GM12878 (cell line): ENCODE data around the gene KLF6. TPM values are rescaled to one million over a fixed set of nuclear protein-coding genes. Genes with fewer than 3 reads are reported as not detected.

ENCODE experiments used
- ATAC-seq: fragments of 200-7000 bp; cut with Tn5 transposase; 3 replicates; pipeline ENCODE4 v1.9.1; 2020; ENCODE audit warnings: mild to moderate bottlenecking, moderate library complexity
- BruUV-seq: library from RNA; stranded (reverse); fragments of 400-500 nt; replicated peaks from 2 replicates; lab custom pipeline; 2021; lab: Mats Ljungman, UMichigan
- CTCF ChIA-PET: fragments of 300-600 bp; sonication (Branson Sonifier 250); formaldehyde crosslinking; extraction: SDS; loops from one replicate; lab custom pipeline; 2021; ENCODE audit warnings: inconsistent platforms; lab: Yijun Ruan, JAX
- POLR2A ChIA-PET: fragments of 350-600 bp; formaldehyde crosslinking; extraction: SDS; loops from one replicate; lab custom pipeline; 2021; ENCODE audit warnings: inconsistent platforms; lab: Charles Lee
- RAD21 ChIA-PET: fragments of 300-600 bp; sonication (Branson Sonifier 250); formaldehyde crosslinking; loops from one replicate; lab custom pipeline; 2023; ENCODE audit warnings: antibody characterized with exemption; ENCODE audit not compliant: unreplicated experiment; lab: Charles Lee
- SMC1A ChIA-PET: fragments of 300-600 bp; sonication (Branson Sonifier 250); formaldehyde crosslinking; loops from one replicate; lab custom pipeline; 2023; ENCODE audit not compliant: unreplicated experiment, uncharacterized antibody; lab: Charles Lee
- DNase-seq: peaks from one replicate; pipeline ENCODE4 v3.0.0-alpha.2; 2011; ENCODE audit warnings: low read depth, low spot score
- FAIRE-seq: peaks from 3 replicates; lab custom pipeline; 2011; peaks lifted over from hg19 to GRCh38; lab: Jason Lieb, UNC
- H2AFZ ChIP-seq: 2 replicates; pipeline ENCODE4 v1.6.0; 2011; ENCODE audit warnings: low read depth, low read length, control low read depth; ENCODE audit not compliant: control insufficient read depth
- H3K27ac ChIP-seq: 2 replicates; pipeline ENCODE4 v1.5.1; 2011; ENCODE audit warnings: control low read depth; ENCODE audit not compliant: control insufficient read depth, insufficient read depth
- H3K27me3 ChIP-seq, 2 experiments: replicated peaks in 1 of 2; 2 replicates each; pipeline versions ENCODE4 v1.6.0 to v1.6.1; 2011; ENCODE audit warnings: low read length in 1 of 2; ENCODE audit not compliant: control insufficient read depth in 2 of 2, insufficient read depth in 2 of 2
- H3K36me3 ChIP-seq, 2 experiments: 2 replicates each; pipeline ENCODE4 v1.5.1; 2011; ENCODE audit warnings: low read length in 1 of 2; ENCODE audit not compliant: control insufficient read depth in 2 of 2, insufficient read depth in 2 of 2
- H3K4me1 ChIP-seq: 2 replicates; pipeline ENCODE4 v1.6.1; 2011; ENCODE audit warnings: mild to moderate bottlenecking, low read length, moderate library complexity, mixed read lengths; ENCODE audit not compliant: control insufficient read depth, insufficient read depth
- H3K4me2 ChIP-seq: 2 replicates; pipeline ENCODE4 v1.6.0; 2011; ENCODE audit warnings: control low read depth; ENCODE audit not compliant: control insufficient read depth, insufficient read depth
- H3K4me3 ChIP-seq: fragments of 200-600 bp; sonication (generic); 2 replicates; pipeline ENCODE4 v1.5.1; 2016
- H3K79me2 ChIP-seq: 2 replicates; pipeline ENCODE4 v1.6.0; 2011; ENCODE audit warnings: low read length; ENCODE audit not compliant: control insufficient read depth, insufficient read depth
- H3K9ac ChIP-seq: 2 replicates; pipeline ENCODE4 v1.8.0; 2011; ENCODE audit warnings: low read length, control low read depth, mixed read lengths; ENCODE audit not compliant: control insufficient read depth, insufficient read depth
- H3K9me3 ChIP-seq: replicated peaks from 3 replicates; pipeline ENCODE4 v1.5.1; 2011; ENCODE audit warnings: mild to moderate bottlenecking, low read length; ENCODE audit not compliant: control insufficient read depth, insufficient read depth
- H4K20me1 ChIP-seq: 2 replicates; pipeline ENCODE4 v1.6.0; 2011; ENCODE audit not compliant: control insufficient read depth, insufficient read depth
- BACH1 ChIP-seq: fragments of 450-650 bp; IDR thresholded peaks from 2 replicates; pipeline ENCODE4 v1.6.1; 2017; ENCODE audit warnings: mild to moderate bottlenecking, borderline replicate concordance
- CHD4 ChIP-seq: fragments of 200-600 bp; sonication (generic); IDR thresholded peaks from 2 replicates; pipeline ENCODE4 v1.6.1; 2016; ENCODE audit warnings: mild to moderate bottlenecking
- EP300 ChIP-seq, 2 experiments: fragments of 150-350 bp in 1 of 2; IDR thresholded peaks; 2 replicates each; pipeline ENCODE4 v1.6.1; 2011 to 2012; ENCODE audit warnings: low read depth in 2 of 2, low read length in 2 of 2, borderline replicate concordance in 1 of 2, improper control_type of control experiment in 1 of 2, inconsistent platforms in 1 of 2; ENCODE audit not compliant: control insufficient read depth in 1 of 2
- NRF1 ChIP-seq: conservative IDR thresholded peaks from 2 replicates; pipeline ENCODE4 v1.6.1; 2011; ENCODE audit warnings: mild to moderate bottlenecking, low read depth, low read length, improper control_type of control experiment
- POLR2A ChIP-seq: IDR thresholded peaks from 2 replicates; pipeline ENCODE4 v1.6.1; 2011; ENCODE audit warnings: low read depth, mild to moderate bottlenecking, low read length
- RFX5 ChIP-seq: IDR thresholded peaks from 2 replicates; pipeline ENCODE4 v1.6.1; 2011; ENCODE audit warnings: low read depth, low read length, improper control_type of control experiment
- SMAD5 ChIP-seq: IDR thresholded peaks from 2 replicates; pipeline ENCODE4 v1.6.1; 2016; ENCODE audit warnings: antibody characterized with exemption, low read depth
- TBL1XR1 ChIP-seq: IDR thresholded peaks from 2 replicates; pipeline ENCODE4 v1.6.1; 2012; ENCODE audit warnings: low read depth, low read length, improper control_type of control experiment
- WGBS: methylation state at CpG from one replicate; pipeline ENCODE4 v1.1.6; 2016; ENCODE audit warnings: low lambda C conversion rate; ENCODE audit not compliant: insufficient replicate concordance, insufficient coverage; ENCODE audit errors: missing lambda C conversion rate; 5-methylcytosine and 5-hydroxymethylcytosine counted together
- in situ Hi-C: fragments of 300-500 bp; cut with MboI; formaldehyde crosslinking; loops from 9 replicates; pipeline ENCODE4 v1.14.3; 2018; ENCODE audit warnings: mixed read lengths
- intact Hi-C: fragments of 100-400 bp; cut with micrococcal nuclease; formaldehyde crosslinking; loops from one replicate; pipeline ENCODE4 v1.14.2; 2022; ENCODE audit not compliant: unreplicated experiment
- polyA plus RNA-seq, 11 experiments: library from polyadenylated mRNA; depleted of rRNA in 4 of 11; unstranded in 6 of 11; stranded (reverse) in 5 of 11; fragments of >200 nt; fragmentation: Nextera tagmentation in 4 of 11; fragmentation: Illumina TruSeq in 1 of 11; extraction: Ambion mirVana in 4 of 11; extraction: Trizol in 1 of 11; gene quantifications; 1 replicate in 1 of 11; 2 replicates in 10 of 11; pipeline versions ENCODE4 v1.2.1 to v1.2.3, GENCODE V29; 2011 to 2016; ENCODE audit warnings: inconsistent platforms in 2 of 11, missing spikeins in 2 of 11, low read depth in 1 of 11
- total RNA-seq, 4 experiments: library from RNA; depleted of rRNA in 3 of 4; stranded (reverse); fragments of >200 nt in 3 of 4; fragmentation: Illumina TruSeq in 1 of 4; extraction: Trizol in 1 of 4; gene quantifications; 2 replicates each; pipeline versions ENCODE4 v1.2.1 to v1.2.3, GENCODE V29; 2013 to 2021
- TF ChIP-seq, protein P1 (sequence below): IDR thresholded peaks from 2 replicates; pipeline ENCODE4 v1.6.1; 2011; ENCODE audit warnings: borderline replicate concordance, low read depth, mild to moderate bottlenecking, moderate library complexity, low read length; ENCODE audit not compliant: insufficient read depth, poor library complexity, severe bottlenecking
- TF ChIP-seq, protein P2 (sequence below): fragments of 450-650 bp; IDR thresholded peaks from 2 replicates; pipeline ENCODE4 v1.6.1; 2017; ENCODE audit warnings: mild to moderate bottlenecking
- TF ChIP-seq, protein P3 (sequence below): IDR thresholded peaks from 2 replicates; pipeline ENCODE4 v1.6.1; 2011; ENCODE audit warnings: low read depth, mild to moderate bottlenecking, low read length, moderate library complexity, borderline replicate concordance; ENCODE audit errors: extremely low read depth

The KLF6 gene
- total and polyA plus RNA-seq, 10 of the 15 experiments (the other 5 are each of a cell fraction or from before 2014, with no cell fraction given), result 7.4 to 54.1 (median 23.5) TPM

DNA sequence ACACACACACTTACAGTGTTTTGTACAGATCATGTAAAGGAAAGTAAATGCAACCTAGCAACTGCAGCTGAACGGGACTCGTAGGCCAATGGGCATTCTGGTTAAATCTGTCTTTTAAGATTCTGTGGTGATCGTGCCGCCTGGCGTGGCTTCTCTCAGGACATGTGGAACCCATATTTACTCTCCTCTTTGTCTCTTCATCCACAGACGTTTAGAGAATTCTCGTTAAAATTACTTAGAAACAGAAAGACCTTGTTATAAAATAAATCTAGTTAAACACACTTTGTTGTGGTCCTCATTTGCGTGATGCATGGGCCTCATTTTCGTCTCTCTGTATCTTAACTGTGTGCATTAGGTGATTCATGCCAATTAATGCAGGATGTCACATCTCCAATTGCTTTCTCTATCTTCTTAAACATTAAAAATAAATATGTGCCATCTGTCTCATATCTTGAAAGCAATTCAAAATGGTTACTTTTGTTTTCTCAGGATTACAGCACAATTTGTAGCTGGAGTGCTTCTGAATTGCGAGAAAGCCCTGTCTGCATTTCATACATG, 11.5 kb downstream of the KLF6 start:
- no peaks in the 10 kb centered on the region for H3K9me3 ChIP-seq
- no peak for FAIRE-seq
- no peak for ATAC-seq
- no peak overlapping the region for H2AFZ ChIP-seq
- H4K20me1 ChIP-seq, result no peaks in the 10 kb centered on the region
- RAD21 ChIA-PET, result no interaction called here
- TF ChIP-seq, protein P1, sequence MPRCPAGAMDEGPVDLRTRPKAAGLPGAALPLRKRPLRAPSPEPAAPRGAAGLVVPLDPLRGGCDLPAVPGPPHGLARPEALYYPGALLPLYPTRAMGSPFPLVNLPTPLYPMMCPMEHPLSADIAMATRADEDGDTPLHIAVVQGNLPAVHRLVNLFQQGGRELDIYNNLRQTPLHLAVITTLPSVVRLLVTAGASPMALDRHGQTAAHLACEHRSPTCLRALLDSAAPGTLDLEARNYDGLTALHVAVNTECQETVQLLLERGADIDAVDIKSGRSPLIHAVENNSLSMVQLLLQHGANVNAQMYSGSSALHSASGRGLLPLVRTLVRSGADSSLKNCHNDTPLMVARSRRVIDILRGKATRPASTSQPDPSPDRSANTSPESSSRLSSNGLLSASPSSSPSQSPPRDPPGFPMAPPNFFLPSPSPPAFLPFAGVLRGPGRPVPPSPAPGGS, result no peak
- TF ChIP-seq BACH1, result no peak
- TF ChIP-seq, protein P2, sequence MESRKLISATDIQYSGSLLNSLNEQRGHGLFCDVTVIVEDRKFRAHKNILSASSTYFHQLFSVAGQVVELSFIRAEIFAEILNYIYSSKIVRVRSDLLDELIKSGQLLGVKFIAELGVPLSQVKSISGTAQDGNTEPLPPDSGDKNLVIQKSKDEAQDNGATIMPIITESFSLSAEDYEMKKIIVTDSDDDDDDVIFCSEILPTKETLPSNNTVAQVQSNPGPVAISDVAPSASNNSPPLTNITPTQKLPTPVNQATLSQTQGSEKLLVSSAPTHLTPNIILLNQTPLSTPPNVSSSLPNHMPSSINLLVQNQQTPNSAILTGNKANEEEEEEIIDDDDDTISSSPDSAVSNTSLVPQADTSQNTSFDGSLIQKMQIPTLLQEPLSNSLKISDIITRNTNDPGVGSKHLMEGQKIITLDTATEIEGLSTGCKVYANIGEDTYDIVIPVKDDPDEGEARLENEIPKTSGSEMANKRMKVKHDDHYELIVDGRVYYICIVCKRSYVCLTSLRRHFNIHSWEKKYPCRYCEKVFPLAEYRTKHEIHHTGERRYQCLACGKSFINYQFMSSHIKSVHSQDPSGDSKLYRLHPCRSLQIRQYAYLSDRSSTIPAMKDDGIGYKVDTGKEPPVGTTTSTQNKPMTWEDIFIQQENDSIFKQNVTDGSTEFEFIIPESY, result no peak
- TF ChIP-seq, protein P3, sequence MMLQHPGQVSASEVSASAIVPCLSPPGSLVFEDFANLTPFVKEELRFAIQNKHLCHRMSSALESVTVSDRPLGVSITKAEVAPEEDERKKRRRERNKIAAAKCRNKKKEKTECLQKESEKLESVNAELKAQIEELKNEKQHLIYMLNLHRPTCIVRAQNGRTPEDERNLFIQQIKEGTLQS, result no peak
- TF ChIP-seq SMAD5, result no peak
- no peak for TF ChIP-seq TBL1XR1
- no peak for TF ChIP-seq CHD4
- TF ChIP-seq POLR2A, result no peak
- TF ChIP-seq EP300 (IDR thresholded peaks at IDR 0.05; ENCODE audit: borderline replicate concordance in 1 of 2, control insufficient read depth in 1 of 2, low read depth in 2 of 2, low read length in 2 of 2), result no peak
- no peak for TF ChIP-seq NRF1
- TF ChIP-seq RFX5, result no peak
- intact Hi-C loops, result no loop called here
- no peaks in the 10 kb centered on the region for H3K4me1 ChIP-seq
- no peak overlapping the region for H3K4me3 ChIP-seq
- CTCF ChIA-PET, result interaction anchor here (0.7 kb wide), 1 partner anchor 70 kb away, joined by 3 read pairs; no protein-coding TSS in a partner anchor
- H3K36me3 ChIP-seq, result peaks cover 7 to 12% of the 10 kb centered on the region in 2 experiments; a peak in 3 of 4 replicates
- no TSS peak for BruUV-seq
- H3K27me3 ChIP-seq, result no peaks in the 10 kb centered on the region
- no peak overlapping the region for H3K27ac ChIP-seq
- H3K9ac ChIP-seq, result no peak overlapping the region
- in situ Hi-C loops, result no loop called here
- SMC1A ChIA-PET, result interaction anchor here (0.6 to 2.5 kb wide), 6 partner anchors 8 to 31 kb away, joined by 3 to 15 read pairs (median 4); no protein-coding TSS in a partner anchor
- no peak for DNase-seq
- no peak overlapping the region for H3K4me2 ChIP-seq
- POLR2A ChIA-PET, result interaction anchor here (1.1 kb wide), 1 partner anchor 77 kb away, joined by 3 read pairs; no protein-coding TSS in a partner anchor
- 88% methylated on average over 10 of the region's 10 CpGs for WGBS
- peaks cover 8% of the 10 kb centered on the region for H3K79me2 ChIP-seq
